Fibroblast of lung (primary cell): Measurements from ENCODE around the gene XIRP2. TPM values are rescaled to one million over a fixed set of nuclear protein-coding genes. Genes with fewer than 3 reads are reported as not detected.

ENCODE experiments used
- DNase-seq, 2 donors: peaks; one replicate each; pipeline versions ENCODE4 v3.0.0 to v3.0.0-alpha.2; 2010; ENCODE audit warnings: low read depth in 2 of 2
- H2AFZ ChIP-seq: 2 replicates; pipeline ENCODE4 v1.5.1; 2012; ENCODE audit warnings: low read length, control low read depth, inconsistent platforms
- H3K27ac ChIP-seq: 2 replicates; pipeline ENCODE4 v1.5.1; 2011; ENCODE audit warnings: low read length, control low read depth; ENCODE audit not compliant: insufficient read depth
- H3K27me3 ChIP-seq: 2 replicates; pipeline ENCODE4 v1.5.1; 2011; ENCODE audit warnings: mild to moderate bottlenecking, low read length; ENCODE audit not compliant: control insufficient read depth, insufficient read depth
- H3K36me3 ChIP-seq: 2 replicates; pipeline ENCODE4 v1.5.1; 2011; ENCODE audit warnings: low read length; ENCODE audit not compliant: control insufficient read depth, insufficient read depth
- H3K4me1 ChIP-seq: 2 replicates; pipeline ENCODE4 v1.5.1; 2011; ENCODE audit warnings: low read length; ENCODE audit not compliant: control insufficient read depth, insufficient read depth; ENCODE audit errors: extremely low read depth
- H3K4me2 ChIP-seq: 2 replicates; pipeline ENCODE4 v1.5.1; 2011; ENCODE audit warnings: low read length, control low read depth; ENCODE audit not compliant: insufficient read depth; ENCODE audit errors: extremely low read depth
- H3K4me3 ChIP-seq, 4 experiments: fragments of 200-600 bp in 1 of 4; sonication (generic) in 1 of 4; replicated peaks in 1 of 4; 2 replicates each; pipeline ENCODE4 v1.5.1; 2011 to 2016; ENCODE audit warnings: low read length in 4 of 4, low read depth in 3 of 4, mild to moderate bottlenecking in 3 of 4, control low read depth in 2 of 4, inconsistent platforms in 1 of 4, mixed read lengths in 1 of 4; ENCODE audit not compliant: insufficient read depth in 1 of 4; ENCODE audit errors: control extremely low read depth in 1 of 4
- H3K79me2 ChIP-seq: 2 replicates; pipeline ENCODE4 v1.5.1; 2012; ENCODE audit warnings: mild to moderate bottlenecking, low read length, inconsistent platforms; ENCODE audit not compliant: control insufficient read depth, insufficient read depth
- H3K9ac ChIP-seq: 2 replicates; pipeline ENCODE4 v1.5.1; 2011; ENCODE audit warnings: mild to moderate bottlenecking, low read length, control low read depth; ENCODE audit not compliant: insufficient read depth
- H3K9me3 ChIP-seq: 2 replicates; pipeline ENCODE4 v1.5.1; 2012; ENCODE audit warnings: low read depth, low read length; ENCODE audit not compliant: control insufficient read depth, insufficient read depth
- H4K20me1 ChIP-seq: 2 replicates; pipeline ENCODE4 v1.5.1; 2011; ENCODE audit warnings: low read length; ENCODE audit not compliant: control insufficient read depth, insufficient read depth; ENCODE audit errors: extremely low read depth
- CTCF ChIP-seq, 2 donors: IDR thresholded peaks in 1 of 2; conservative IDR thresholded peaks in 1 of 2; 1 replicate in 1 of 2; 2 replicates in 1 of 2; pipeline ENCODE4 v1.5.1; 2011 to 2012; ENCODE audit warnings: low read length in 2 of 2, control low read depth in 1 of 2, inconsistent platforms in 1 of 2, low read depth in 1 of 2, mild to moderate bottlenecking in 1 of 2
- EZH2 ChIP-seq: IDR thresholded peaks from 2 replicates; pipeline ENCODE4 v1.5.1; 2012; ENCODE audit warnings: low read length, control low read depth, mild to moderate bottlenecking; ENCODE audit errors: missing control alignments
- polyA plus RNA-seq, 2 donors: library from polyadenylated mRNA; depleted of rRNA in 1 of 2; stranded (reverse) in 1 of 2; unstranded in 1 of 2; fragments of >200 nt; gene quantifications; 2 replicates each; pipeline ENCODE4 v1.2.1, GENCODE V29; 2011 to 2012; ENCODE audit warnings: missing spikeins in 1 of 2
- total RNA-seq: library from RNA; depleted of rRNA; stranded (reverse); fragments of >200 nt; gene quantifications from 2 replicates; pipeline ENCODE4 v1.2.1, GENCODE V29; 2014

Gene XIRP2
- total and polyA plus RNA-seq, 2 donors (not counting 1 experiment from before 2014, with no cell fraction given): 1.1 to 2.0 TPM

- DNase-seq: no peak
- H4K20me1 ChIP-seq: no peaks in the 10 kb centered on the region
- no peak overlapping the region for H3K27ac ChIP-seq
- no peaks in the 10 kb centered on the region for H3K27me3 ChIP-seq
- no peaks in the 10 kb centered on the region for H3K9me3 ChIP-seq
- no peaks in the 10 kb centered on the region for H3K79me2 ChIP-seq
- H3K4me2 ChIP-seq: no peak overlapping the region
- no peak overlapping the region for H3K4me3 ChIP-seq
- TF ChIP-seq CTCF (conservative IDR thresholded peaks at IDR 0.05 in 1 of 2, IDR thresholded peaks at IDR 0.05 in 1 of 2; ENCODE audit: low read depth in 1 of 2, low read length in 2 of 2) (no peak), EZH2 (no peak)
- H2AFZ ChIP-seq: no peak overlapping the region
- H3K36me3 ChIP-seq: no peaks in the 10 kb centered on the region
- H3K9ac ChIP-seq: no peak overlapping the region
- H3K4me1 ChIP-seq: no peaks in the 10 kb centered on the region
Measured at GRCh38 chr2:166895243-166895642, 7.0 kb downstream of the XIRP2 start.

- Histone ChIP-seq H3K9ac (no peak overlapping the region), H3K27me3 (no peaks in the 10 kb centered on the region), H2AFZ (no peak overlapping the region), H3K4me3 (no peak overlapping the region), H4K20me1 (no peaks in the 10 kb centered on the region), H3K36me3 (no peaks in the 10 kb centered on the region), H3K27ac (no peak overlapping the region), H3K79me2 (no peaks in the 10 kb centered on the region), H3K4me1 (no peaks in the 10 kb centered on the region), H3K9me3 (no peaks in the 10 kb centered on the region), H3K4me2 (no peak overlapping the region)
- DNase-seq: no peak
- no peak for TF ChIP-seq CTCF (conservative IDR thresholded peaks at IDR 0.05 in 1 of 2, IDR thresholded peaks at IDR 0.05 in 1 of 2; ENCODE audit: low read depth in 1 of 2, low read length in 2 of 2)
- TF ChIP-seq EZH2: no peak
Measured at GRCh38 chr2:166897666-166898065, 9.4 kb downstream of the XIRP2 start.

- Histone ChIP-seq H3K9ac (no peak overlapping the region), H3K79me2 (no peaks in the 10 kb centered on the region), H3K4me1 (no peaks in the 10 kb centered on the region), H4K20me1 (no peaks in the 10 kb centered on the region), H2AFZ (no peak overlapping the region), H3K27me3 (no peaks in the 10 kb centered on the region), H3K4me2 (no peak overlapping the region), H3K27ac (no peak overlapping the region), H3K36me3 (no peaks in the 10 kb centered on the region), H3K4me3 (no peak overlapping the region), H3K9me3 (no peaks in the 10 kb centered on the region)
- TF ChIP-seq EZH2 (no peak), CTCF (conservative IDR thresholded peaks at IDR 0.05 in 1 of 2, IDR thresholded peaks at IDR 0.05 in 1 of 2; ENCODE audit: low read depth in 1 of 2, low read length in 2 of 2) (no peak)
- no peak for DNase-seq
Measured at GRCh38 chr2:166899676-166900075, 11.4 kb downstream of the XIRP2 start.
